Measurements from ENCODE around the gene RALGAPB. TPM values are rescaled to one million over a fixed set of nuclear protein-coding genes. Genes with fewer than 3 reads are reported as not detected.

The RALGAPB gene
- polyA plus RNA-seq, 2 of the 4 experiments (the other 2 are of a cell fraction) = 15.1 to 35.9 TPM

GRCh38 chr20:38453941-38454340 lies 18.7 kb upstream of the RALGAPB start:
- 88% methylated on average over 2 of the region's 2 CpGs for WGBS (ENCODE audit: missing lambda C conversion rate)
- FAIRE-seq (no peak), ATAC-seq (no peak), DNase-seq (ENCODE audit: low read depth in 1 of 2, low spot score in 1 of 2) (no peak)
- Histone ChIP-seq H3K27ac (no peak overlapping the region), H3K4me3 (no peak overlapping the region), H3K4me1 (0 out of 3 replicates have a peak, but pooled peaks cover 5% of the 10 kb centered on the region), H3K9me3 (no peaks in the 10 kb centered on the region), H3K4me2 (no peak overlapping the region)
- CTCF ChIA-PET = interaction anchor here (1.2 to 12.0 kb wide), 6 partner anchors 8 to 890 kb away, joined by 3 to 142 read pairs (median 8); partner anchors contain the start of genes RALGAPB and SNHG17
- POLR2A ChIA-PET = interaction anchor here (0.8 kb wide), 1 partner anchor 19 kb away, joined by 3 read pairs; the partner anchor contains the start of gene SNHG17
- TF ChIP-seq, protein P1, sequence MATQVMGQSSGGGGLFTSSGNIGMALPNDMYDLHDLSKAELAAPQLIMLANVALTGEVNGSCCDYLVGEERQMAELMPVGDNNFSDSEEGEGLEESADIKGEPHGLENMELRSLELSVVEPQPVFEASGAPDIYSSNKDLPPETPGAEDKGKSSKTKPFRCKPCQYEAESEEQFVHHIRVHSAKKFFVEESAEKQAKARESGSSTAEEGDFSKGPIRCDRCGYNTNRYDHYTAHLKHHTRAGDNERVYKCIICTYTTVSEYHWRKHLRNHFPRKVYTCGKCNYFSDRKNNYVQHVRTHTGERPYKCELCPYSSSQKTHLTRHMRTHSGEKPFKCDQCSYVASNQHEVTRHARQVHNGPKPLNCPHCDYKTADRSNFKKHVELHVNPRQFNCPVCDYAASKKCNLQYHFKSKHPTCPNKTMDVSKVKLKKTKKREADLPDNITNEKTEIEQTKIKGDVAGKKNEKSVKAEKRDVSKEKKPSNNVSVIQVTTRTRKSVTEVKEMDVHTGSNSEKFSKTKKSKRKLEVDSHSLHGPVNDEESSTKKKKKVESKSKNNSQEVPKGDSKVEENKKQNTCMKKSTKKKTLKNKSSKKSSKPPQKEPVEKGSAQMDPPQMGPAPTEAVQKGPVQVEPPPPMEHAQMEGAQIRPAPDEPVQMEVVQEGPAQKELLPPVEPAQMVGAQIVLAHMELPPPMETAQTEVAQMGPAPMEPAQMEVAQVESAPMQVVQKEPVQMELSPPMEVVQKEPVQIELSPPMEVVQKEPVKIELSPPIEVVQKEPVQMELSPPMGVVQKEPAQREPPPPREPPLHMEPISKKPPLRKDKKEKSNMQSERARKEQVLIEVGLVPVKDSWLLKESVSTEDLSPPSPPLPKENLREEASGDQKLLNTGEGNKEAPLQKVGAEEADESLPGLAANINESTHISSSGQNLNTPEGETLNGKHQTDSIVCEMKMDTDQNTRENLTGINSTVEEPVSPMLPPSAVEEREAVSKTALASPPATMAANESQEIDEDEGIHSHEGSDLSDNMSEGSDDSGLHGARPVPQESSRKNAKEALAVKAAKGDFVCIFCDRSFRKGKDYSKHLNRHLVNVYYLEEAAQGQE (IDR thresholded peaks at IDR 0.05) = no peak
- TF ChIP-seq EP300 (IDR thresholded peaks at IDR 0.05) (no peak), ZC3H11A (IDR thresholded peaks at IDR 0.05) (no peak), JUNB (IDR thresholded peaks at IDR 0.05) (no peak), FOSL2 (IDR thresholded peaks at IDR 0.05) (no peak), FOSL2 (CRISPR knock-in tag; IDR thresholded peaks at IDR 0.05) (no peak), SMC3 (IDR thresholded peaks at IDR 0.05) (no peak), EHF (CRISPR knock-in tag; IDR thresholded peaks at IDR 0.05) (no peak), RNF2 (IDR thresholded peaks at IDR 0.05; ENCODE audit: borderline replicate concordance, low read depth) (no peak), FOSB (CRISPR knock-in tag; IDR thresholded peaks at IDR 0.05) (no peak)
- TF ChIP-seq, protein P2, sequence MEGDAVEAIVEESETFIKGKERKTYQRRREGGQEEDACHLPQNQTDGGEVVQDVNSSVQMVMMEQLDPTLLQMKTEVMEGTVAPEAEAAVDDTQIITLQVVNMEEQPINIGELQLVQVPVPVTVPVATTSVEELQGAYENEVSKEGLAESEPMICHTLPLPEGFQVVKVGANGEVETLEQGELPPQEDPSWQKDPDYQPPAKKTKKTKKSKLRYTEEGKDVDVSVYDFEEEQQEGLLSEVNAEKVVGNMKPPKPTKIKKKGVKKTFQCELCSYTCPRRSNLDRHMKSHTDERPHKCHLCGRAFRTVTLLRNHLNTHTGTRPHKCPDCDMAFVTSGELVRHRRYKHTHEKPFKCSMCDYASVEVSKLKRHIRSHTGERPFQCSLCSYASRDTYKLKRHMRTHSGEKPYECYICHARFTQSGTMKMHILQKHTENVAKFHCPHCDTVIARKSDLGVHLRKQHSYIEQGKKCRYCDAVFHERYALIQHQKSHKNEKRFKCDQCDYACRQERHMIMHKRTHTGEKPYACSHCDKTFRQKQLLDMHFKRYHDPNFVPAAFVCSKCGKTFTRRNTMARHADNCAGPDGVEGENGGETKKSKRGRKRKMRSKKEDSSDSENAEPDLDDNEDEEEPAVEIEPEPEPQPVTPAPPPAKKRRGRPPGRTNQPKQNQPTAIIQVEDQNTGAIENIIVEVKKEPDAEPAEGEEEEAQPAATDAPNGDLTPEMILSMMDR (IDR thresholded peaks at IDR 0.05) = no peak
- TF ChIP-seq, protein P3, sequence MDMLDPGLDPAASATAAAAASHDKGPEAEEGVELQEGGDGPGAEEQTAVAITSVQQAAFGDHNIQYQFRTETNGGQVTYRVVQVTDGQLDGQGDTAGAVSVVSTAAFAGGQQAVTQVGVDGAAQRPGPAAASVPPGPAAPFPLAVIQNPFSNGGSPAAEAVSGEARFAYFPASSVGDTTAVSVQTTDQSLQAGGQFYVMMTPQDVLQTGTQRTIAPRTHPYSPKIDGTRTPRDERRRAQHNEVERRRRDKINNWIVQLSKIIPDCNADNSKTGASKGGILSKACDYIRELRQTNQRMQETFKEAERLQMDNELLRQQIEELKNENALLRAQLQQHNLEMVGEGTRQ (IDR thresholded peaks at IDR 0.05) = no peak

DNA sequence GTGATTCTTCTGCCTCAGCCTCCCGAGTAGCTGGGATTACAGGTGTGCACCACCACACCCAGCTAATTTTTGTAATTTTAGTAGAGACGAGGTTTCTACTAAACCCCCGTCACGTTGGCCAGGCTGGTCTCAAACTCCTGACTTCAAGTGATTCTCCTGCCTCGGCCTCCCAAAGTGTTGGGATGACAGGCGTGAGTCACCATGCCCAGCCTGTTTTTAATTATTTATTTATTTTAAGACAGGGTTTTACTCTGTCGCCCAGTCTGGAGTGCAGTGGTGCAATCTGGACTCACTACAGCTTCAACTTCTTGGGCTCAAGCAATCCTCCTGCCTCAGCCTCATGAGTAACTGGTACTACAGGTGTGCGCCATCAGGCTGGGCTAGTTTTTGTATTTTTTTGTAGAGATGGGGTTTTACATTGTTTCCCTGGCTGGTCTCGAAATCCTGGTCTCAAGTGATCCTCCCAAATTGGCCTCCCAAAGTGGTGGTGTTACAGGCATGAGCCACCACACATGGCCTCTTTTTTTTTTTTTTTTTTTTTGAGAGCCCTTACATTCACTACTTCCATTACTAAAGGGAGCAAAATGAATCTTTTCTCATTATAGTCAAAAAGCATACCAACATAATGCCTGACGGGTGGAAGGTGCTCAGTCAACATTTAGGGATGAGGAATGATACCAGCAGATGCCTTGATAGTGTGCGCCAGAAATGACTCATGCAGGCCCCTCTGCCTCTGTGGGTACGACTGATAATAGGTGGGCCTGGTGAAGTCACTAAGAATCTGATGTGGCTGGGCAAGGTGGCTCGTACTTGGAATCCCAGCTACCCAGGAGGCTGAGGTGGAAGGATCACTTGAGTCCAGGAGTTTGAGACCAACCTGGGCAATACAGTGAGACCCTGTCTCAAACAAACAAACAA lies 17.8 kb upstream of the RALGAPB start:
- H3K4me3 ChIP-seq = no peak overlapping the region
- H3K4me2 ChIP-seq = no peak overlapping the region
- no peak overlapping the region for H3K27ac ChIP-seq
- FAIRE-seq (no peak), DNase-seq (ENCODE audit: low read depth in 1 of 2, low spot score in 1 of 2) (no peak), ATAC-seq (no peak)
- H3K9me3 ChIP-seq = no peaks in the 10 kb centered on the region
- 83% methylated on average over 13 of the region's 13 CpGs for WGBS (ENCODE audit: missing lambda C conversion rate)
- peaks cover 10% of the 10 kb centered on the region for H3K4me1 ChIP-seq
- TF ChIP-seq ESRRA (IDR thresholded peaks at IDR 0.05; ENCODE audit: borderline replicate concordance, low read length) = no peak
- TF ChIP-seq KDM1A (IDR thresholded peaks at IDR 0.05; ENCODE audit: low read depth) = no peak
- TF ChIP-seq, protein P3 (IDR thresholded peaks at IDR 0.05) = no peak
- no peak for TF ChIP-seq EHF (CRISPR knock-in tag; IDR thresholded peaks at IDR 0.05)
- TF ChIP-seq NPAS2 (CRISPR knock-in tag; IDR thresholded peaks at IDR 0.05; ENCODE audit: borderline replicate concordance) = no peak
- TF ChIP-seq, protein P1 (IDR thresholded peaks at IDR 0.05) = no peak
- TF ChIP-seq POLR2AphosphoS2 (conservative IDR thresholded peaks at IDR 0.05; ENCODE audit: low read length) = no peak
- TF ChIP-seq KDM5A (IDR thresholded peaks at IDR 0.05) = no peak
- no peak for TF ChIP-seq CHD2 (IDR thresholded peaks at IDR 0.05; ENCODE audit: low read length, partially characterized antibody)
- no peak for TF ChIP-seq MAFK (IDR thresholded peaks at IDR 0.05; ENCODE audit: partially characterized antibody)
- no peak for TF ChIP-seq MYC (IDR thresholded peaks at IDR 0.05; ENCODE audit: borderline replicate concordance, low read length)
- no peak for TF ChIP-seq HDAC2 (IDR thresholded peaks at IDR 0.05)
- TF ChIP-seq RARB (CRISPR knock-in tag; IDR thresholded peaks at IDR 0.05) = no peak
- TF ChIP-seq HOXA7 (CRISPR knock-in tag; IDR thresholded peaks at IDR 0.05) = no peak
- no peak for TF ChIP-seq ZNF302 (CRISPR knock-in tag; IDR thresholded peaks at IDR 0.05)
- ChIA-PET CTCF (interaction anchor here (1.0 to 12.0 kb wide), 6 partner anchors 9 to 23 kb away, joined by 5 to 142 read pairs (median 8); partner anchors contain the start of genes RALGAPB and SNHG17), POLR2A (no interaction called here)

All from A549 (cell line).